Stomach smooth muscle (tissue), 2 donors: ENCODE data around the gene PRKCSH.

ENCODE experiments used
- H3K27ac ChIP-seq: one replicate; pipeline ENCODE4 v1.7.0; 2013; ENCODE audit warnings: mild to moderate bottlenecking, low read length, inconsistent platforms
- H3K27me3 ChIP-seq, 2 donors: one replicate each; pipeline ENCODE4 v1.7.0; 2013; ENCODE audit warnings: low read length in 2 of 2; ENCODE audit not compliant: insufficient read depth in 2 of 2, control insufficient read depth in 1 of 2
- H3K36me3 ChIP-seq, 2 donors: one replicate each; pipeline ENCODE4 v1.7.0; 2013; ENCODE audit warnings: low read length in 2 of 2; ENCODE audit not compliant: control insufficient read depth in 2 of 2, insufficient read depth in 2 of 2
- H3K4me1 ChIP-seq: one replicate; pipeline ENCODE4 v1.7.0; 2013; ENCODE audit warnings: low read length; ENCODE audit not compliant: control insufficient read depth, insufficient read depth
- H3K4me3 ChIP-seq, 2 donors: one replicate each; pipeline ENCODE4 v1.7.0; 2013; ENCODE audit warnings: low read length in 2 of 2
- H3K9ac ChIP-seq, 2 donors: one replicate each; pipeline ENCODE4 v1.7.0; 2013; ENCODE audit warnings: low read length in 2 of 2, mild to moderate bottlenecking in 1 of 2
- H3K9me3 ChIP-seq, 2 donors: one replicate each; pipeline ENCODE4 v1.7.0; 2013; ENCODE audit warnings: low read length in 2 of 2; ENCODE audit not compliant: control insufficient read depth in 2 of 2
- donor health status: healthy.
- donor health status: Pancreatic carcinoma.

PRKCSH gene

GRCh38 chr19:11435057-11435832 lies at the start of gene PRKCSH, which contains the start of gene ODAD3:
TSS of gene PRKCSH (plus strand) at chr19:11435635. CDS start at chr19:11436118, 483 bp downstream.
TSS of gene ODAD3 (minus strand) at chr19:11435121. CDS start at chr19:11435016, 105 bp downstream.
- Histone ChIP-seq H3K27ac (peak within 1 kb of the TSS; percentile 74), H3K27me3 (no peaks in the 10 kb centered on the region), H3K4me3 (peak within 1 kb of the TSS; percentile 86 to 97), H3K4me1 (peaks cover 19% of the 10 kb centered on the region), H3K9ac (peak within 1 kb of the TSS; percentile 78 to 80), H3K9me3 (no peaks in the 10 kb centered on the region), H3K36me3 (peaks cover 7 to 10% of the 10 kb centered on the region in 2 donors)

- no peak overlapping the region for H3K4me3 ChIP-seq
- H3K9ac ChIP-seq, result no peak overlapping the region
- H3K27ac ChIP-seq, result no peak overlapping the region
- peaks cover 13 to 18% of the 10 kb centered on the region in 2 donors for H3K27me3 ChIP-seq
- no peaks in the 10 kb centered on the region for H3K36me3 ChIP-seq
- peaks cover 0 to 6% of the 10 kb centered on the region in 2 donors for H3K9me3 ChIP-seq
- peaks cover 9% of the 10 kb centered on the region for H3K4me1 ChIP-seq
Measured at GRCh38 chr19:11387162-11388034, 48.0 kb upstream of the PRKCSH start.

- Histone ChIP-seq H3K27me3 (no peaks in the 10 kb centered on the region), H3K36me3 (no peaks in the 10 kb centered on the region), H3K9me3 (peaks cover 0 to 6% of the 10 kb centered on the region in 2 donors), H3K4me3 (no peak overlapping the region), H3K4me1 (no peaks in the 10 kb centered on the region), H3K9ac (no peak overlapping the region), H3K27ac (no peak overlapping the region)
Measured at GRCh38 chr19:11390359-11390758, 45.1 kb upstream of the PRKCSH start.

- Histone ChIP-seq H3K9me3 (peaks cover 0 to 6% of the 10 kb centered on the region in 2 donors), H3K27ac (no peak overlapping the region), H3K9ac (no peak overlapping the region), H3K36me3 (no peaks in the 10 kb centered on the region), H3K4me1 (no peaks in the 10 kb centered on the region), H3K4me3 (no peak overlapping the region), H3K27me3 (no peaks in the 10 kb centered on the region)
Measured at GRCh38 chr19:11390933-11391680, 44.3 kb upstream of the PRKCSH start.

- Histone ChIP-seq H3K4me1 (no peaks in the 10 kb centered on the region), H3K36me3 (no peaks in the 10 kb centered on the region), H3K9me3 (no peaks in the 10 kb centered on the region), H3K27ac (no peak overlapping the region), H3K4me3 (no peak overlapping the region), H3K27me3 (no peaks in the 10 kb centered on the region), H3K9ac (no peak overlapping the region)
Measured at GRCh38 chr19:11397089-11397610, 38.3 kb upstream of the PRKCSH start.

GRCh38 chr19:11399667-11400066 lies 35.8 kb upstream of the PRKCSH start:
- no peaks in the 10 kb centered on the region for H3K4me1 ChIP-seq
- H3K36me3 ChIP-seq, result no peaks in the 10 kb centered on the region
- H3K27ac ChIP-seq, result no peak overlapping the region
- no peaks in the 10 kb centered on the region for H3K27me3 ChIP-seq
- H3K4me3 ChIP-seq, result no peak overlapping the region
- H3K9ac ChIP-seq, result no peak overlapping the region
- no peaks in the 10 kb centered on the region for H3K9me3 ChIP-seq

GRCh38 chr19:11400798-11401197 lies 34.6 kb upstream of the PRKCSH start:
- H3K36me3 ChIP-seq, result no peaks in the 10 kb centered on the region
- no peak overlapping the region for H3K4me3 ChIP-seq
- H3K4me1 ChIP-seq, result no peaks in the 10 kb centered on the region
- H3K9ac ChIP-seq, result no peak overlapping the region
- H3K9me3 ChIP-seq, result no peaks in the 10 kb centered on the region
- H3K27ac ChIP-seq, result no peak overlapping the region
- H3K27me3 ChIP-seq, result no peaks in the 10 kb centered on the region

- no peaks in the 10 kb centered on the region for H3K36me3 ChIP-seq
- peaks cover 4% of the 10 kb centered on the region for H3K4me1 ChIP-seq
- H3K27ac ChIP-seq, result no peak overlapping the region
- no peak overlapping the region for H3K4me3 ChIP-seq
- H3K9me3 ChIP-seq, result no peaks in the 10 kb centered on the region
- H3K9ac ChIP-seq, result no peak overlapping the region
- H3K27me3 ChIP-seq, result peaks cover 3 to 7% of the 10 kb centered on the region in 2 donors
Measured at GRCh38 chr19:11401808-11402543, 33.5 kb upstream of the PRKCSH start.

GRCh38 chr19:11404588-11405222 lies 30.7 kb upstream of the PRKCSH start:
- Histone ChIP-seq H3K36me3 (no peaks in the 10 kb centered on the region), H3K9ac (no peak overlapping the region), H3K4me1 (peaks cover 4% of the 10 kb centered on the region), H3K27ac (no peak overlapping the region), H3K9me3 (no peaks in the 10 kb centered on the region), H3K4me3 (no peak overlapping the region), H3K27me3 (peaks cover 5 to 13% of the 10 kb centered on the region in 2 donors)
